Naive thymus-derived CD4-positive, alpha-beta T cell (primary cell): ENCODE results near the gene OR2A14. TPM values are rescaled to one million over a fixed set of nuclear protein-coding genes. Genes with fewer than 3 reads are reported as not detected.
A peak's percentile ranks its signal among the peaks of the same experiment; 100 is the strongest.
"Not testable (repeated sequence)": the region's sequence is repeated elsewhere in the genome, so short reads cannot be mapped to it uniquely, and the experiment has no call there.

Experiments
- ATAC-seq: fragments of 150-1000 bp; cut with Tn5 transposase; 2 replicates; pipeline ENCODE4 v1.10.0; 2021; ENCODE audit warnings: mild to moderate bottlenecking, moderate library complexity
- CTCF ChIA-PET: fragments of 350-600 bp; sonication (Branson Sonifier 250); formaldehyde crosslinking; loops from one replicate; lab custom pipeline; 2021; ENCODE audit warnings: antibody characterized with exemption; lab: Charles Lee
- POLR2A ChIA-PET: fragments of 350-600 bp; sonication (Branson Sonifier 250); formaldehyde crosslinking; loops from one replicate; lab custom pipeline; 2021; ENCODE audit warnings: antibody characterized with exemption, inconsistent platforms; lab: Charles Lee
- DNase-seq, 9 donors: peaks; one replicate each; pipeline versions ENCODE4 v3.0.0 to v3.0.0-alpha.2; 2020 to 2022; ENCODE audit warnings: mixed read lengths in 1 of 9
- H3K27ac ChIP-seq: one replicate; pipeline ENCODE4 v1.7.0; 2013; ENCODE audit warnings: mild to moderate bottlenecking, low read depth, low read length, moderate library complexity
- H3K27me3 ChIP-seq, 2 donors: one replicate each; pipeline ENCODE4 v1.7.0; 2013; ENCODE audit warnings: low read length in 2 of 2, mild to moderate bottlenecking in 2 of 2, moderate library complexity in 2 of 2; ENCODE audit not compliant: control insufficient read depth in 2 of 2, insufficient read depth in 2 of 2
- H3K36me3 ChIP-seq, 3 experiments: 1 replicate in 2 of 3; 2 replicates in 1 of 3; pipeline ENCODE4 v1.7.0; 2013; ENCODE audit warnings: low read length in 3 of 3, mild to moderate bottlenecking in 3 of 3, moderate library complexity in 1 of 3; ENCODE audit not compliant: insufficient read depth in 3 of 3, control insufficient read depth in 2 of 3
- H3K4me1 ChIP-seq, 2 donors: one replicate each; pipeline ENCODE4 v1.7.0; 2013; ENCODE audit warnings: low read length in 2 of 2, mild to moderate bottlenecking in 2 of 2, moderate library complexity in 1 of 2; ENCODE audit not compliant: control insufficient read depth in 2 of 2, insufficient read depth in 2 of 2
- H3K4me3 ChIP-seq: 2 replicates; pipeline ENCODE4 v1.7.0; 2013; ENCODE audit warnings: mild to moderate bottlenecking, low read length
- H3K9me3 ChIP-seq, 3 experiments: 1 replicate in 2 of 3; 2 replicates in 1 of 3; pipeline ENCODE4 v1.7.0; 2013; ENCODE audit warnings: low read length in 3 of 3; ENCODE audit not compliant: control insufficient read depth in 2 of 3
- H3K27ac Mint-ChIP-seq, 9 donors: one replicate each; pipeline ENCODE4 v1.8.0; 2020 to 2022; ENCODE audit warnings: mixed read lengths in 9 of 9, mild to moderate bottlenecking in 8 of 9, moderate library complexity in 5 of 9, inconsistent platforms in 2 of 9
- H3K27me3 Mint-ChIP-seq, 5 donors: one replicate each; pipeline ENCODE4 v1.8.0; 2021 to 2022; ENCODE audit warnings: mixed read lengths in 5 of 5, mild to moderate bottlenecking in 1 of 5
- H3K36me3 Mint-ChIP-seq, 5 donors: one replicate each; pipeline ENCODE4 v1.8.0; 2020 to 2022; ENCODE audit warnings: mixed read lengths in 5 of 5, mild to moderate bottlenecking in 3 of 5, inconsistent platforms in 1 of 5
- H3K4me1 Mint-ChIP-seq, 7 donors: one replicate each; pipeline ENCODE4 v1.8.0; 2020 to 2022; ENCODE audit warnings: mixed read lengths in 7 of 7, mild to moderate bottlenecking in 3 of 7, inconsistent platforms in 1 of 7
- H3K4me3 Mint-ChIP-seq, 10 donors: one replicate each; pipeline ENCODE4 v1.8.0; 2020 to 2022; ENCODE audit warnings: mild to moderate bottlenecking in 10 of 10, mixed read lengths in 10 of 10, moderate library complexity in 6 of 10, inconsistent platforms in 2 of 10
- H3K9me3 Mint-ChIP-seq, 11 donors: one replicate each; pipeline ENCODE4 v1.8.0; 2020 to 2022; ENCODE audit warnings: mixed read lengths in 11 of 11, mild to moderate bottlenecking in 4 of 11, inconsistent platforms in 1 of 11, moderate library complexity in 1 of 11
- intact Hi-C, 2 donors: fragments of 100-400 bp; cut with micrococcal nuclease; formaldehyde crosslinking; loops; one replicate each; pipeline ENCODE4 v1.15.1; 2023
- polyA plus RNA-seq, 2 donors: library from polyadenylated mRNA; unstranded; fragments of 300-500 nt; fragmentation: Illumina TruSeq; gene quantifications; one replicate each; pipeline ENCODE4 v1.2.3, GENCODE V29; 2021
- total RNA-seq, 6 experiments: library from RNA in 5 of 6; stranded (reverse) in 5 of 6; gene quantifications; 1 replicate in 5 of 6; 2 replicates in 1 of 6; pipeline ENCODE4 v1.2.3 and lab custom pipeline; 2021 to 2026

The OR2A14 gene
- total and polyA plus RNA-seq, 7 experiments from 2014 or later = not detected

DNA sequence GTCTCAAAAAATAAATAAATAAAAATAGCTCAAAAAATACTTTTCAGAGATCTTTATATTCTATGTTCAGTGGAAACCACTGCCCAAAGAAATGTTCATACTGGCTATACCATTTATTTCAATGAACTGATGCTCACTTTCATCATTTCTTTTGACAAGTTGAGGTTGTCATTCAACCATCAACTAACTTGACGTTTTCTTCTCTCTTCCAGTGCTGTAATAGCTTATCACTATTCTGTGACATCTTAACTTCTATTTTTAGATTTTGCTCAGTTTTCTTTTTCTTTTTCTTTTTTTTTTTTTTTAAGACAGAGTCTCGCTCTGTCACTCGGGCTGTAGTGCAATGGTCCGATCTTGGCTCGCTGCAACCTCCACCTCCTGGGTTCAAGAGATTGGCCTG is 51.6 kb downstream of the OR2A14 start:
- no peak for DNase-seq
- Histone ChIP-seq H3K36me3 (no peaks in the 10 kb centered on the region), H3K27ac (no peak overlapping the region), H3K4me3 (no peak overlapping the region), H3K9me3 (no peaks in the 10 kb centered on the region), H3K27me3 (no peaks in the 10 kb centered on the region), H3K4me1 (no peaks in the 10 kb centered on the region)
- CTCF ChIA-PET = no interaction called here
- H3K27me3 Mint-ChIP-seq = peaks cover 0 to 27% (median 5%) of the 10 kb centered on the region in 5 donors
- H3K4me3 Mint-ChIP-seq = no peak overlapping the region
- POLR2A ChIA-PET = no interaction called here
- H3K4me1 Mint-ChIP-seq = peaks cover 0 to 5% (median 0%) of the 10 kb centered on the region in 7 donors
- no peak for ATAC-seq
- no peak overlapping the region for H3K27ac Mint-ChIP-seq
- H3K36me3 Mint-ChIP-seq = peaks cover 0 to 14% (median 6%) of the 10 kb centered on the region in 5 donors
- peaks cover 0 to 21% (median 5%) of the 10 kb centered on the region in 11 donors for H3K9me3 Mint-ChIP-seq
- intact Hi-C loops = loop anchor here (5.0 to 10.0 kb wide), 2 partner anchors 218 to 220 kb away; no protein-coding TSS in a partner anchor

DNA sequence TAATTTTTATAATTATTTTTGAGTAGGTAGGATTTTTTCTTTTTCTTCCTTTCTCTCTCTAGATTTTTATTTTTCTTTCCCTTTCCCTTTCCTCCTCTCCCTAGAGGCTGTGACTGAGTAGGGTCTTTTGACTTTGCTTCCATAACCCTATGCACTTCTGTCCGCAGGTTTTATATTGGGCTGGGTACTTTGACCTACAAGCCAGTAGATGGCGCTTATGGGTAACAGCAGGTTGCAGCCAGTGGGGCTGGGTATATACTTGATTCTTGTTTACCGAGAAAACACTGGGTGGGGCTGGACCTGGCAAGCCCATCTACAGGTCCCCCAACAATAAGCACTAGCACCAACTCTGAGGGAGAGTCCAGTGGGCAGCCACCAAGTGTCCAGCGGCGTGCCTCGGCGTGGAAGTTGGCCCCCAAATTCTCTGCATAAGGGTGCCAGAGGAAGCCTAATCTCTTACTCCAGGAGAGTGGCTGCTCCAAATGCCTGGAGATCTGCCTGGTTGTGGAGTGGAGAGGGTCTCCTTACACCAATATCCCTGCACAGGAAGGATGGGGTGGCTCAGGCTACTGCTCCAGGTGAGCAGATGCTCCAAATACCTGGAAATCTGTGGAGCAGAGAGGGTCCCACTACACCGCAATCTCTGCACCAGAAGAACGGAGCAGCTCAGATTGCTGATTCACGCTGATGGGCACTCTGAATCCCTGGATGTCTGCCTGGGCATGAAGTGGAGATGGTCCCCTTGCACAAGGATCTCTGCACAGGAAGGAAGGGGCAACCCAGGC is 55.6 kb downstream of the OR2A14 start:
- H3K4me1 ChIP-seq, H3K4me3 ChIP-seq, H3K4me1 Mint-ChIP-seq, CTCF ChIA-PET, H3K36me3 Mint-ChIP-seq, H3K36me3 ChIP-seq, H3K27me3 ChIP-seq, H3K4me3 Mint-ChIP-seq, H3K9me3 ChIP-seq, H3K9me3 Mint-ChIP-seq, H3K27ac Mint-ChIP-seq, POLR2A ChIA-PET, H3K27ac ChIP-seq: not testable (repeated sequence)
- DNase-seq (peak in 7 of 9 donors; percentile 22 to 60 (median 46)), ATAC-seq (peak; percentile 89)
- peaks cover 0 to 18% (median 5%) of the 10 kb centered on the region in 5 donors for H3K27me3 Mint-ChIP-seq
- intact Hi-C loops = loop anchor here (5.0 to 10.0 kb wide), 2 partner anchors 214 to 216 kb away; no protein-coding TSS in a partner anchor

GRCh38 chr7:144179165-144179479 is 56.1 kb downstream of the OR2A14 start:
- H3K4me3 ChIP-seq, POLR2A ChIA-PET, H3K9me3 ChIP-seq, ATAC-seq, H3K27me3 ChIP-seq, H3K27ac ChIP-seq, CTCF ChIA-PET, H3K36me3 ChIP-seq, H3K4me1 ChIP-seq, H3K27ac Mint-ChIP-seq, H3K36me3 Mint-ChIP-seq, H3K9me3 Mint-ChIP-seq, DNase-seq, H3K4me3 Mint-ChIP-seq, H3K4me1 Mint-ChIP-seq: not testable (repeated sequence)
- intact Hi-C loops = loop anchor here (5.0 to 10.0 kb wide), 2 partner anchors 213 to 216 kb away; no protein-coding TSS in a partner anchor
- H3K27me3 Mint-ChIP-seq = peaks cover 0 to 16% (median 5%) of the 10 kb centered on the region in 5 donors

Other genes with a start within 250 kb of the OR2A14 start
- gene TCAF1, start 221.0 kb upstream of the OR2A14 start, total RNA-seq = 10 to 100 TPM; 10.5 to 19.4 (median 13.8) TPM
- gene TCAF1, start 221.0 kb upstream of the OR2A14 start, polyA plus RNA-seq = 1 to 10 TPM; 6.8 to 8.6 TPM
- not detected for gene OR2F2, start 187.9 kb upstream of the OR2A14 start, total RNA-seq
- not detected for gene OR2F2, start 187.9 kb upstream of the OR2A14 start, polyA plus RNA-seq
- not detected for gene OR2F1, start 168.3 kb upstream of the OR2A14 start, total RNA-seq
- gene OR2F1, start 168.3 kb upstream of the OR2A14 start, polyA plus RNA-seq = not detected
- not detected for gene OR6B1, start 122.9 kb upstream of the OR2A14 start, total RNA-seq
- gene OR6B1, start 122.9 kb upstream of the OR2A14 start, polyA plus RNA-seq = not detected
- not detected for gene OR2A5, start 74.2 kb upstream of the OR2A14 start, total RNA-seq
- not detected for gene OR2A5, start 74.2 kb upstream of the OR2A14 start, polyA plus RNA-seq
- not detected for gene OR2A25, start 53.4 kb upstream of the OR2A14 start, total RNA-seq
- not detected for gene OR2A25, start 53.4 kb upstream of the OR2A14 start, polyA plus RNA-seq
- not detected for gene OR2A12, start 36.9 kb upstream of the OR2A14 start, total RNA-seq
- gene OR2A12, start 36.9 kb upstream of the OR2A14 start, polyA plus RNA-seq = not detected
- not detected for gene OR2A2, start 13.6 kb upstream of the OR2A14 start, total RNA-seq
- not detected for gene OR2A2, start 13.6 kb upstream of the OR2A14 start, polyA plus RNA-seq
- 1 to 10 TPM in 4 of 5 experiments, not detected in 1; 1.2 to 6.0 (median 3.4) TPM for gene CTAGE4, start 60.3 kb downstream of the OR2A14 start, total RNA-seq
- gene CTAGE4, start 60.3 kb downstream of the OR2A14 start, polyA plus RNA-seq = under 1 TPM in 1 of 2 donors, not detected in 1; 0.29 TPM
- 1 to 10 TPM in 4 of 5 experiments, under 1 TPM in 1; 0.34 to 4.4 (median 2.5) TPM for gene ARHGEF35, start 72.7 kb downstream of the OR2A14 start, total RNA-seq
- gene ARHGEF35, start 72.7 kb downstream of the OR2A14 start, polyA plus RNA-seq = 1 to 10 TPM; 1.7 to 2.1 TPM
- gene OR2A42, start 116.4 kb downstream of the OR2A14 start, total RNA-seq = under 1 TPM in 3 of 5 experiments, not detected in 2; 0.07 to 0.22 (median 0.13) TPM
- gene OR2A42, start 116.4 kb downstream of the OR2A14 start, polyA plus RNA-seq = not detected
- gene OR2A7, start 141.6 kb downstream of the OR2A14 start, total RNA-seq = 1 to 10 TPM; 1.7 to 7.5 (median 4.5) TPM
- under 1 TPM; 0.31 to 0.52 TPM for gene OR2A7, start 141.6 kb downstream of the OR2A14 start, polyA plus RNA-seq
- gene CTAGE8, start 146.1 kb downstream of the OR2A14 start, total RNA-seq = under 1 TPM in 4 of 5 experiments, not detected in 1; 0.51 to 0.75 (median 0.55) TPM
- under 1 TPM in 1 of 2 donors, not detected in 1; 0.52 TPM for gene CTAGE8, start 146.1 kb downstream of the OR2A14 start, polyA plus RNA-seq
- gene OR2A1, start 189.2 kb downstream of the OR2A14 start, total RNA-seq = under 1 TPM in 3 of 5 experiments, not detected in 2; 0.05 to 0.19 (median 0.12) TPM
- gene OR2A1, start 189.2 kb downstream of the OR2A14 start, polyA plus RNA-seq = 1 to 10 TPM in 1 of 2 donors, under 1 TPM in 1; 0.11 to 1.0 TPM
- 10 to 100 TPM in 1 of 5 experiments, 1 to 10 TPM in 4; 5.1 to 11.4 (median 7.3) TPM for gene ARHGEF5, start 232.2 kb downstream of the OR2A14 start, total RNA-seq
- 1 to 10 TPM; 2.0 to 5.0 TPM for gene ARHGEF5, start 232.2 kb downstream of the OR2A14 start, polyA plus RNA-seq